Gastroesophageal sphincter (tissue), 4 donors: ENCODE measurements around the gene RNASE9. TPM values are rescaled to one million over a fixed set of nuclear protein-coding genes. Genes with fewer than 3 reads are reported as not detected.
"Not testable (repeated sequence)": the region's sequence is repeated elsewhere in the genome, so short reads cannot be mapped to it uniquely, and the experiment has no call there.

Experiments used
- ATAC-seq: fragments of 150-250 bp; one replicate; pipeline ENCODE4 v1.9.1; 2016; ENCODE audit warnings: mild to moderate bottlenecking, moderate library complexity
- H3K27ac ChIP-seq, 4 donors: fragments of 200-600 bp; sonication (generic) in 3 of 4; 1 replicate in 3 of 4; 2 replicates in 1 of 4; pipeline ENCODE4 v1.5.1; 2016 to 2019
- H3K27me3 ChIP-seq: fragments of 200-600 bp; sonication (generic); one replicate; pipeline ENCODE4 v1.5.1; 2019
- H3K36me3 ChIP-seq, 2 donors: fragments of 200-600 bp; sonication (generic); one replicate each; pipeline ENCODE4 v1.5.1; 2019; ENCODE audit warnings: control low read depth in 1 of 2
- H3K4me1 ChIP-seq, 3 donors: fragments of 200-600 bp; sonication (generic); 1 replicate in 2 of 3; 2 replicates in 1 of 3; pipeline ENCODE4 v1.5.1; 2016 to 2019; ENCODE audit warnings: control low read depth in 2 of 3
- H3K4me3 ChIP-seq, 2 donors: fragments of 200-600 bp; sonication (generic); one replicate each; pipeline ENCODE4 v1.5.1; 2019; ENCODE audit warnings: mild to moderate bottlenecking in 1 of 2, moderate library complexity in 1 of 2
- H3K9me3 ChIP-seq, 3 donors: fragments of 200-600 bp; sonication (generic); one replicate each; pipeline ENCODE4 v1.5.1; 2017 to 2019; ENCODE audit warnings: control low read depth in 2 of 3
- CTCF ChIP-seq, 4 experiments: fragments of 200-600 bp in 2 of 4; fragments of 450-650 bp in 2 of 4; sonication (generic) in 1 of 4; IDR thresholded peaks; one replicate each; pipeline ENCODE4 v1.5.1; 2017 to 2019; ENCODE audit warnings: antibody characterized with exemption in 4 of 4, mild to moderate bottlenecking in 2 of 4, moderate library complexity in 2 of 4
- EP300 ChIP-seq: sonication (generic); formaldehyde crosslinking; IDR thresholded peaks from one replicate; pipeline ENCODE4 v1.6.1; 2017; ENCODE audit warnings: antibody characterized with exemption, mild to moderate bottlenecking
- POLR2A ChIP-seq, 2 donors: fragments of 450-650 bp; IDR thresholded peaks; one replicate each; pipeline ENCODE4 v1.6.1; 2017; ENCODE audit warnings: antibody characterized with exemption in 2 of 2, mild to moderate bottlenecking in 2 of 2, moderate library complexity in 1 of 2
- POLR2AphosphoS5 ChIP-seq: sonication (generic); formaldehyde crosslinking; IDR thresholded peaks from one replicate; pipeline ENCODE4 v1.6.1; 2017; ENCODE audit warnings: antibody characterized with exemption
- WGBS, 2 donors: methylation state at CpG; one replicate each; pipeline ENCODE4 v1.1.5; 2018; ENCODE audit warnings: low coverage in 1 of 2; 5-methylcytosine and 5-hydroxymethylcytosine counted together
- total RNA-seq, 4 donors: library from RNA; depleted of rRNA; stranded (reverse); fragments of >200 nt; gene quantifications; one replicate each; pipeline ENCODE4 v1.1.0, GENCODE V29; 2016

Gene RNASE9
- total RNA-seq, 4 donors from 2014 or later, result 0.15 TPM; not detected in 3

- H3K4me3 ChIP-seq, result no peak overlapping the region
- no peaks in the 10 kb centered on the region for H3K27me3 ChIP-seq
- no peaks in the 10 kb centered on the region for H3K4me1 ChIP-seq
- no peaks in the 10 kb centered on the region for H3K9me3 ChIP-seq
- TF ChIP-seq CTCF (IDR thresholded peaks at IDR 0.05), result no peak
- no peak for TF ChIP-seq EP300
- no peak for TF ChIP-seq POLR2A (IDR thresholded peaks at IDR 0.05)
- no peak for TF ChIP-seq POLR2AphosphoS5
- no peak for ATAC-seq
- no peak overlapping the region for H3K27ac ChIP-seq
- H3K36me3 ChIP-seq, result no peaks in the 10 kb centered on the region
- WGBS, 2 donors, result 60 to 79% methylated on average over 1 to 3 of the region's 3 CpGs
Observed at GRCh38 chr14:20578325-20578724, 17.5 kb upstream of the RNASE9 start.

GRCh38 chr14:20572382-20572990 is 11.6 kb upstream of the RNASE9 start:
- not testable (repeated sequence) for H3K27me3 ChIP-seq, H3K27ac ChIP-seq, H3K36me3 ChIP-seq, H3K4me3 ChIP-seq, ATAC-seq, H3K4me1 ChIP-seq
- WGBS, 2 donors, result 59 to 75% methylated on average over 2 to 3 of the region's 4 CpGs
- peaks cover 0 to 31% (median 4%) of the 10 kb centered on the region in 3 donors for H3K9me3 ChIP-seq

- not testable (repeated sequence) for H3K36me3 ChIP-seq, H3K4me1 ChIP-seq, H3K27ac ChIP-seq, ATAC-seq, H3K27me3 ChIP-seq, H3K4me3 ChIP-seq
- peaks cover 0 to 37% (median 4%) of the 10 kb centered on the region in 3 donors for H3K9me3 ChIP-seq
- no CpG with 5 or more reads among the region's 1 CpG for WGBS, 2 donors
Observed at GRCh38 chr14:20570720-20571119, 9.9 kb upstream of the RNASE9 start.

GRCh38 chr14:20569865-20570264 is 9.0 kb upstream of the RNASE9 start:
- not testable (repeated sequence) for ATAC-seq, H3K27ac ChIP-seq, H3K27me3 ChIP-seq, H3K4me3 ChIP-seq, H3K4me1 ChIP-seq, H3K36me3 ChIP-seq
- peaks cover 0 to 37% (median 4%) of the 10 kb centered on the region in 3 donors for H3K9me3 ChIP-seq
- 88% methylated on average over 1 of the region's 2 CpGs; no CpG with 5 or more reads in 1 of the 2 donors for WGBS, 2 donors

- peaks cover 0 to 37% (median 4%) of the 10 kb centered on the region in 3 donors for H3K9me3 ChIP-seq
- no peak for ATAC-seq
- no peak overlapping the region for H3K27ac ChIP-seq
- H3K4me3 ChIP-seq, result no peak overlapping the region
- H3K4me1 ChIP-seq, result no peaks in the 10 kb centered on the region
- TF ChIP-seq EP300 (no peak), CTCF (IDR thresholded peaks at IDR 0.05) (no peak), POLR2A (IDR thresholded peaks at IDR 0.05) (no peak), POLR2AphosphoS5 (no peak)
- H3K36me3 ChIP-seq, result no peaks in the 10 kb centered on the region
- H3K27me3 ChIP-seq, result no peaks in the 10 kb centered on the region
Observed at GRCh38 chr14:20569066-20569465, 8.2 kb upstream of the RNASE9 start.

GRCh38 chr14:20568393-20568792 is 7.5 kb upstream of the RNASE9 start:
- H3K36me3 ChIP-seq, result no peaks in the 10 kb centered on the region
- H3K27me3 ChIP-seq, result no peaks in the 10 kb centered on the region
- WGBS, 2 donors, result 50 to 69% methylated on average over 1 to 3 of the region's 3 CpGs
- H3K27ac ChIP-seq, result no peak overlapping the region
- peaks cover 0 to 37% (median 4%) of the 10 kb centered on the region in 3 donors for H3K9me3 ChIP-seq
- ATAC-seq, result no peak
- H3K4me3 ChIP-seq, result no peak overlapping the region
- H3K4me1 ChIP-seq, result no peaks in the 10 kb centered on the region
- TF ChIP-seq EP300 (no peak), POLR2A (IDR thresholded peaks at IDR 0.05) (no peak), CTCF (IDR thresholded peaks at IDR 0.05) (no peak), POLR2AphosphoS5 (no peak)

GRCh38 chr14:20567199-20567598 is 6.4 kb upstream of the RNASE9 start:
- peaks cover 0 to 37% (median 4%) of the 10 kb centered on the region in 3 donors for H3K9me3 ChIP-seq
- not testable (repeated sequence) for H3K4me3 ChIP-seq, H3K4me1 ChIP-seq, H3K36me3 ChIP-seq, H3K27me3 ChIP-seq, ATAC-seq, H3K27ac ChIP-seq
- 80% methylated on average over 1 of the region's 1 CpG; no CpG with 5 or more reads in 1 of the 2 donors for WGBS, 2 donors
